Esophagus muscularis mucosa (tissue), 4 donors: Measurements from ENCODE around the gene THOC6. TPM values are rescaled to one million over a fixed set of nuclear protein-coding genes. Genes with fewer than 3 reads are reported as not detected.

Source experiments
- DNase-seq: peaks from one replicate; pipeline ENCODE4 v3.0.0-alpha.2; 2017; ENCODE audit errors: extremely low spot score
- H3K27ac ChIP-seq, 4 donors: fragments of 200-600 bp; sonication (generic); replicated peaks in 1 of 4; 1 replicate in 3 of 4; 2 replicates in 1 of 4; pipeline ENCODE4 v1.5.1; 2016 to 2019; ENCODE audit warnings: mild to moderate bottlenecking in 1 of 4
- H3K27me3 ChIP-seq, 4 donors: fragments of 200-600 bp; sonication (generic); one replicate each; pipeline versions ENCODE4 v1.5.1 to v1.6.0; 2016 to 2019
- H3K36me3 ChIP-seq, 4 donors: fragments of 200-600 bp; sonication (generic); one replicate each; pipeline ENCODE4 v1.5.1; 2016 to 2019
- H3K4me1 ChIP-seq, 4 donors: fragments of 200-600 bp; sonication (generic); one replicate each; pipeline ENCODE4 v1.5.1; 2016 to 2019
- H3K4me3 ChIP-seq, 4 donors: fragments of 200-600 bp; sonication (generic); 1 replicate in 2 of 4; 2 replicates in 2 of 4; pipeline ENCODE4 v1.5.1; 2016 to 2019; ENCODE audit warnings: mild to moderate bottlenecking in 4 of 4, moderate library complexity in 1 of 4
- H3K9me3 ChIP-seq, 4 donors: fragments of 200-600 bp; sonication (generic); 1 replicate in 3 of 4; 2 replicates in 1 of 4; pipeline ENCODE4 v1.5.1; 2016 to 2019
- CTCF ChIP-seq, 3 experiments: fragments of 200-600 bp in 2 of 3; fragments of 450-650 bp in 1 of 3; sonication (generic) in 2 of 3; IDR thresholded peaks; one replicate each; pipeline ENCODE4 v1.5.1; 2017 to 2019; ENCODE audit warnings: antibody characterized with exemption in 3 of 3, mild to moderate bottlenecking in 2 of 3, moderate library complexity in 1 of 3
- EP300 ChIP-seq: sonication (generic); formaldehyde crosslinking; IDR thresholded peaks from one replicate; pipeline ENCODE4 v1.6.1; 2017; ENCODE audit warnings: antibody characterized with exemption
- POLR2A ChIP-seq: fragments of 450-650 bp; IDR thresholded peaks from one replicate; pipeline ENCODE4 v1.6.1; 2017; ENCODE audit warnings: antibody characterized with exemption, moderate library complexity, mild to moderate bottlenecking, low read depth
- POLR2AphosphoS5 ChIP-seq, 2 donors: sonication (generic); formaldehyde crosslinking; IDR thresholded peaks; one replicate each; pipeline ENCODE4 v1.6.1; 2017; ENCODE audit warnings: antibody characterized with exemption in 2 of 2
- WGBS: methylation state at CpG from one replicate; pipeline ENCODE4 v1.1.5; 2018; 5-methylcytosine and 5-hydroxymethylcytosine counted together
- intact Hi-C: fragments of 100-400 bp; cut with DNase I; formaldehyde crosslinking; loops from one replicate; pipeline ENCODE4 v1.15.1; 2023
- total RNA-seq, 4 donors: library from RNA; depleted of rRNA; stranded (reverse); fragments of >200 nt; gene quantifications; one replicate each; pipeline versions ENCODE4 v1.1.0 to v1.2.1, GENCODE V29; 2016

THOC6 gene
- total RNA-seq, 4 donors from 2014 or later: 14.1 to 27.9 (median 23.0) TPM

DNA sequence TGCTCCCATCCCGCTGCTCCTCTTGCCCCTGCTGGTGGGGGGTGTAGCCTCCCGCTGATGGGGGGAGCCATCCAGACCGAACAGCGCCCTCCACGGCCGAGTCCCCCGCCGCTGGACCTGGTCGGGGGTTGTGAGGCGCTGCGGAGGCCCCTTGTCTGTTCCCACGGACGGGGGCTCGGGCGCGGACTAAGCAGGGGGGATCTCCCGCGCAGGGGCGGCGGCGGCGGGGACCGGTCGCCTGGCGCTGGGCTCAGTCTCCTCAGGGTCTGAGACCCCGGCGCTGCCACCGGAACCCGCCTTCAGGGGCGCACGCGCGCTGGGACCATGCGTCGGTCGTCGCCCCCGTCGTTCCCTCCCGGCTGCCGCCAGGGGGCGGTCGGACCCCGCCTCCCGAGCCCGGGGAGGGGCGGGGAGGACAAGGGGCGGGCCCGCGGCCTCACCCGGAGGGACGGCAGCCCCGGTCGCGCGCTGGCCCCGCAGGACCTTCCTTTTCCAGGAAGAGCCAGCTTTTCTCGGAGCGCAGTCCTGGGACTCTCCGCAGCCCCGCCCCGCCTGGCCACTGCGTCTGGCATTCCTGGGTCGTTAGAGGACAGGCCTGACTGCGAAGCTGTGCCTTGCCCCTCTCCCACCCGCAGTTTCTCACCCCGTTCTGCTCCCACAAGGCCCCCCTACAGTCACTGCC, 35.3 kb downstream of the THOC6 start:
- peak overlapping the region; percentile 67 to 74 (median 69) for H3K27ac ChIP-seq
- H3K9me3 ChIP-seq: no peaks in the 10 kb centered on the region
- TF ChIP-seq CTCF (IDR thresholded peaks at IDR 0.05): peak; percentile 95 to 99 (median 97)
- TF ChIP-seq POLR2A: no peak
- TF ChIP-seq POLR2AphosphoS5 (IDR thresholded peaks at IDR 0.05): peak; percentile 56 to 80
- intact Hi-C loops: loop anchor here (2.0 to 5.0 kb wide), 2 partner anchors 70 to 108 kb away; no protein-coding TSS in a partner anchor
- peak; percentile 94 for DNase-seq
- peak overlapping the region; percentile 68 to 94 (median 80) for H3K4me3 ChIP-seq
- 0% methylated on average over 1 of the region's 67 CpGs for WGBS
- peaks cover 21 to 26% (median 23%) of the 10 kb centered on the region in 4 donors for H3K4me1 ChIP-seq
- H3K27me3 ChIP-seq: peaks cover 0 to 12% (median 0%) of the 10 kb centered on the region in 4 donors
- H3K36me3 ChIP-seq: peaks cover 0 to under 1% (median 0%) of the 10 kb centered on the region in 4 donors

GRCh38 chr16:3059723-3060242, 35.9 kb downstream of the THOC6 start:
- DNase-seq: no peak
- peak overlapping the region; percentile 67 to 74 (median 69) for H3K27ac ChIP-seq
- intact Hi-C loops: loop anchor here (2.0 to 5.0 kb wide), 2 partner anchors 69 to 108 kb away; no protein-coding TSS in a partner anchor
- H3K9me3 ChIP-seq: no peaks in the 10 kb centered on the region
- WGBS: 83% methylated on average over 5 of the region's 9 CpGs
- peaks cover 0 to 12% (median 0%) of the 10 kb centered on the region in 4 donors for H3K27me3 ChIP-seq
- H3K4me3 ChIP-seq: peak overlapping the region; percentile 68 to 94 (median 80)
- no peaks in the 10 kb centered on the region for H3K36me3 ChIP-seq
- TF ChIP-seq EP300 (no peak), POLR2AphosphoS5 (IDR thresholded peaks at IDR 0.05) (no peak), CTCF (IDR thresholded peaks at IDR 0.05) (no peak), POLR2A (no peak)
- H3K4me1 ChIP-seq: peaks cover 23 to 31% (median 28%) of the 10 kb centered on the region in 4 donors

GRCh38 chr16:3060339-3061127, 36.7 kb downstream of the THOC6 start:
- WGBS: 86% methylated on average over 14 of the region's 14 CpGs
- Histone ChIP-seq H3K27ac (no peak overlapping the region), H3K27me3 (peaks cover 0 to 12% (median 0%) of the 10 kb centered on the region in 4 donors), H3K36me3 (no peaks in the 10 kb centered on the region), H3K4me3 (no peak overlapping the region), H3K9me3 (no peaks in the 10 kb centered on the region), H3K4me1 (peaks cover 29 to 38% (median 36%) of the 10 kb centered on the region in 4 donors)
- DNase-seq: no peak
- TF ChIP-seq CTCF (IDR thresholded peaks at IDR 0.05) (no peak), EP300 (no peak), POLR2AphosphoS5 (IDR thresholded peaks at IDR 0.05) (no peak), POLR2A (no peak)
- intact Hi-C loops: no loop called here

GRCh38 chr16:3062553-3062952, 38.7 kb downstream of the THOC6 start:
- no peak for DNase-seq
- H3K27me3 ChIP-seq: peaks cover 0 to 12% (median 0%) of the 10 kb centered on the region in 4 donors
- H3K9me3 ChIP-seq: no peaks in the 10 kb centered on the region
- intact Hi-C loops: no loop called here
- TF ChIP-seq EP300 (no peak), POLR2A (no peak), CTCF (IDR thresholded peaks at IDR 0.05) (no peak), POLR2AphosphoS5 (IDR thresholded peaks at IDR 0.05) (no peak)
- H3K27ac ChIP-seq: no peak overlapping the region
- WGBS: 84% methylated on average over 6 of the region's 6 CpGs
- no peak overlapping the region for H3K4me3 ChIP-seq
- H3K36me3 ChIP-seq: peaks cover 0 to 2% (median 0%) of the 10 kb centered on the region in 4 donors
- peaks cover 29 to 51% (median 49%) of the 10 kb centered on the region in 4 donors for H3K4me1 ChIP-seq
